IMR-90 (cell line): ENCODE results near the gene PIK3R4. TPM values are rescaled to one million over a fixed set of nuclear protein-coding genes. Genes with fewer than 3 reads are reported as not detected.

ENCODE experiments used
- ATAC-seq: fragments of 200-7000 bp; cut with Tn5 transposase; 2 replicates; pipeline ENCODE4 v1.9.1; 2020; ENCODE audit warnings: low read depth, mild to moderate bottlenecking, moderate library complexity
- BruUV-seq: library from RNA; stranded (reverse); fragments of 400-500 nt; replicated peaks from 2 replicates; lab custom pipeline; 2021; lab: Mats Ljungman, UMichigan
- CTCF ChIA-PET: fragments of 300-600 bp; formaldehyde crosslinking; extraction: SDS; loops from one replicate; lab custom pipeline; 2021; ENCODE audit warnings: antibody characterized with exemption; lab: Yijun Ruan, JAX
- POLR2A ChIA-PET: fragments of 300-600 bp; sonication (Branson Sonifier 250); formaldehyde crosslinking; loops from one replicate; lab custom pipeline; 2022; ENCODE audit warnings: antibody characterized with exemption; ENCODE audit not compliant: unreplicated experiment; lab: Charles Lee
- DNase-seq: peaks from one replicate; pipeline ENCODE4 v3.0.0; 2013
- H2AFZ ChIP-seq: replicated peaks from 2 replicates; pipeline ENCODE3; 2013; ENCODE audit warnings: low read length, mild to moderate bottlenecking; ENCODE audit not compliant: poor library complexity
- H2AK5ac ChIP-seq: 2 replicates; pipeline ENCODE4 v1.6.1; 2013; ENCODE audit warnings: low read depth, low read length, inconsistent platforms
- H2AK9ac ChIP-seq: replicated peaks from 2 replicates; pipeline ENCODE3; 2013; ENCODE audit warnings: mild to moderate bottlenecking, low read depth, low read length, moderate library complexity; ENCODE audit not compliant: poor library complexity
- H2BK120ac ChIP-seq: 2 replicates; pipeline ENCODE4 v1.6.1; 2013; ENCODE audit warnings: low read depth, low read length, inconsistent platforms
- H2BK15ac ChIP-seq: 3 replicates; pipeline ENCODE4 v1.6.1; 2013; ENCODE audit warnings: low read depth, low read length, inconsistent platforms
- H2BK20ac ChIP-seq: 2 replicates; pipeline ENCODE4 v1.6.1; 2013; ENCODE audit warnings: low read depth, mild to moderate bottlenecking, inconsistent platforms, low read length, moderate library complexity
- H2BK5ac ChIP-seq: 2 replicates; pipeline ENCODE4 v1.6.1; 2013; ENCODE audit warnings: mild to moderate bottlenecking, low read depth, low read length, inconsistent platforms; ENCODE audit not compliant: poor library complexity, severe bottlenecking
- H3K14ac ChIP-seq: replicated peaks from 2 replicates; pipeline ENCODE4 v1.6.1; 2013; ENCODE audit warnings: low read depth, low read length, inconsistent platforms
- H3K18ac ChIP-seq: 2 replicates; pipeline ENCODE4 v1.6.1; 2013; ENCODE audit warnings: low read depth, low read length, control low read depth
- H3K23ac ChIP-seq: 2 replicates; pipeline ENCODE4 v1.6.1; 2013; ENCODE audit warnings: low read depth, low read length, inconsistent platforms
- H3K27ac ChIP-seq: 2 replicates; pipeline ENCODE4 v1.5.1; 2013; ENCODE audit warnings: mild to moderate bottlenecking, control low read depth, low read length; ENCODE audit not compliant: insufficient read depth
- H3K27me3 ChIP-seq: 2 replicates; pipeline ENCODE4 v1.6.1; 2013; ENCODE audit warnings: low read length; ENCODE audit not compliant: control insufficient read depth, insufficient read depth
- H3K36me3 ChIP-seq: 2 replicates; pipeline ENCODE4 v1.6.1; 2013; ENCODE audit warnings: low read length, mixed read lengths; ENCODE audit not compliant: control insufficient read depth, insufficient read depth
- H3K4ac ChIP-seq: 2 replicates; pipeline ENCODE4 v1.6.1; 2013; ENCODE audit warnings: low read depth, low read length, inconsistent platforms
- H3K4me1 ChIP-seq: 2 replicates; pipeline ENCODE4 v1.6.1; 2013; ENCODE audit warnings: low read length, mixed read lengths; ENCODE audit not compliant: control insufficient read depth, insufficient read depth
- H3K4me2 ChIP-seq: 2 replicates; pipeline ENCODE4 v1.6.1; 2013; ENCODE audit warnings: low read depth, mild to moderate bottlenecking, control low read depth, low read length, moderate library complexity
- H3K4me3 ChIP-seq: 2 replicates; pipeline ENCODE4 v1.5.1; 2013; ENCODE audit warnings: low read depth, mild to moderate bottlenecking, control low read depth, low read length, moderate library complexity; ENCODE audit not compliant: insufficient read depth
- H3K56ac ChIP-seq: 2 replicates; pipeline ENCODE4 v1.6.1; 2013; ENCODE audit warnings: low read length, inconsistent platforms; ENCODE audit not compliant: insufficient read depth; ENCODE audit errors: extremely low read depth
- H3K79me1 ChIP-seq, 2 experiments: 2 replicates each; pipeline ENCODE4 v1.6.1; 2013; ENCODE audit warnings: low read length in 2 of 2, inconsistent platforms in 1 of 2, low read depth in 1 of 2
- H3K9ac ChIP-seq: 2 replicates; pipeline ENCODE4 v1.6.1; 2013; ENCODE audit warnings: low read depth, low read length, control low read depth
- H3K9me1 ChIP-seq: 2 replicates; pipeline ENCODE4 v1.6.1; 2013; ENCODE audit warnings: low read length, inconsistent platforms; ENCODE audit not compliant: insufficient read depth
- H3K9me3 ChIP-seq: 2 replicates; pipeline ENCODE4 v1.6.1; 2013; ENCODE audit warnings: low read length; ENCODE audit not compliant: control insufficient read depth, insufficient read depth
- H4K20me1 ChIP-seq: 2 replicates; pipeline ENCODE4 v1.6.1; 2013; ENCODE audit warnings: low read length, inconsistent platforms; ENCODE audit not compliant: insufficient read depth
- H4K5ac ChIP-seq: 2 replicates; pipeline ENCODE4 v1.6.1; 2013; ENCODE audit warnings: mild to moderate bottlenecking, low read depth, low read length, control low read depth
- H4K8ac ChIP-seq, 2 experiments: 2 replicates each; pipeline ENCODE4 v1.6.1; 2013; ENCODE audit warnings: low read depth in 2 of 2, low read length in 2 of 2, control low read depth in 1 of 2, inconsistent platforms in 1 of 2
- H4K91ac ChIP-seq: 2 replicates; pipeline ENCODE4 v1.6.1; 2013; ENCODE audit warnings: low read depth, low read length, inconsistent platforms; ENCODE audit not compliant: insufficient read depth
- CEBPB ChIP-seq: IDR thresholded peaks from 2 replicates; pipeline ENCODE4 v1.6.1; 2012; ENCODE audit warnings: low read depth, low read length, improper control_type of control experiment
- CTCF ChIP-seq: conservative IDR thresholded peaks from 2 replicates; pipeline ENCODE4 v1.5.1; 2012; ENCODE audit warnings: mild to moderate bottlenecking, low read depth, low read length, improper control_type of control experiment
- ELK1 ChIP-seq: fragments of 150-350 bp; IDR thresholded peaks from 2 replicates; pipeline ENCODE4 v1.6.1; 2016; ENCODE audit warnings: low read depth, mild to moderate bottlenecking, low read length, moderate library complexity, borderline replicate concordance
- FOS ChIP-seq: fragments of 150-350 bp; IDR thresholded peaks from 2 replicates; pipeline ENCODE4 v1.6.1; 2016; ENCODE audit warnings: low read depth, low read length
- NFE2L2 ChIP-seq: fragments of 150-350 bp; IDR thresholded peaks from 2 replicates; pipeline ENCODE4 v1.6.1; 2016; ENCODE audit warnings: low read depth, mild to moderate bottlenecking, low read length
- POLR2A ChIP-seq: IDR thresholded peaks from 2 replicates; pipeline ENCODE4 v1.6.1; 2012; ENCODE audit warnings: mild to moderate bottlenecking, low read depth, low read length
- RAD21 ChIP-seq: IDR thresholded peaks from 2 replicates; pipeline ENCODE4 v1.6.1; 2012; ENCODE audit warnings: low read length, improper control_type of control experiment
- dilution Hi-C: fragments of 300-500 bp; cut with HindIII; formaldehyde crosslinking; loops from one replicate; pipeline ENCODE4 v1.14.3; 2018; ENCODE audit warnings: low sequenced_read_pairs; ENCODE audit not compliant: unreplicated experiment
- in situ Hi-C: fragments of 300-500 bp; cut with MboI; formaldehyde crosslinking; loops from 3 replicates; pipeline ENCODE4 v1.14.3; 2019; ENCODE audit warnings: low sequenced_read_pairs, inconsistent platforms, mixed read lengths
- intact Hi-C: fragments of 100-400 bp; cut with micrococcal nuclease; formaldehyde crosslinking; loops from 2 replicates; pipeline ENCODE4 v1.10.0; 2022
- polyA plus RNA-seq, 3 experiments: library from polyadenylated mRNA; depleted of rRNA; stranded (reverse); fragments of >200 nt; gene quantifications; 2 replicates each; pipeline ENCODE4 v1.2.3, GENCODE V29; 2012; ENCODE audit warnings: low replicate concordance in 1 of 3
- total RNA-seq: library from RNA; depleted of rRNA; stranded (reverse); fragments of >200 nt; gene quantifications from 2 replicates; pipeline ENCODE4 v1.2.3, GENCODE V29; 2012

The PIK3R4 gene
- total and polyA plus RNA-seq, 2 of the 4 experiments (the other 2 are of a cell fraction) = 19.7 to 27.2 TPM

- H2BK120ac ChIP-seq = no peak overlapping the region
- no peak overlapping the region for H3K56ac ChIP-seq
- H3K9ac ChIP-seq = no peak overlapping the region
- H3K79me1 ChIP-seq = no peaks in the 10 kb centered on the region
- H3K27ac ChIP-seq = no peak overlapping the region
- DNase-seq = peak; percentile 9
- H3K14ac ChIP-seq = no peak overlapping the region
- no TSS peak for BruUV-seq
- no peak overlapping the region for H2BK15ac ChIP-seq
- H3K4me1 ChIP-seq = no peaks in the 10 kb centered on the region
- no peak overlapping the region for H3K4me2 ChIP-seq
- no peak overlapping the region for H3K18ac ChIP-seq
- H4K91ac ChIP-seq = no peak overlapping the region
- H3K23ac ChIP-seq = no peak overlapping the region
- no peaks in the 10 kb centered on the region for H4K20me1 ChIP-seq
- TF ChIP-seq POLR2A = no peak
- TF ChIP-seq RAD21 = peak; percentile 38; the same call in 1 of the 2 replicates
- TF ChIP-seq ELK1 = no peak
- TF ChIP-seq CTCF = peak; percentile 46
- no peak for TF ChIP-seq FOS
- TF ChIP-seq CEBPB = no peak
- TF ChIP-seq NFE2L2 = no peak
- H2BK5ac ChIP-seq = no peak overlapping the region
- no peak overlapping the region for H2AK5ac ChIP-seq
- CTCF ChIA-PET = interaction anchor here (0.8 kb wide), 1 partner anchor 424 kb away, joined by 3 read pairs; no protein-coding TSS in a partner anchor
- no peak overlapping the region for H2AK9ac ChIP-seq
- no peaks in the 10 kb centered on the region for H3K9me1 ChIP-seq
- in situ Hi-C loops = loop anchor here (25.0 kb wide), 1 partner anchor 113 kb away; no protein-coding TSS in a partner anchor
- no peak overlapping the region for H3K4ac ChIP-seq
- dilution Hi-C loops = no loop called here
- H4K8ac ChIP-seq = no peak overlapping the region
- H2BK20ac ChIP-seq = no peak overlapping the region
- peaks cover 5% of the 10 kb centered on the region for H3K36me3 ChIP-seq
- POLR2A ChIA-PET = no interaction called here
- no peaks in the 10 kb centered on the region for H3K27me3 ChIP-seq
- no peak overlapping the region for H2AFZ ChIP-seq
- H4K5ac ChIP-seq = no peak overlapping the region
- intact Hi-C loops = loop anchor here (10.0 kb wide), 1 partner anchor 195 kb away; the partner anchor contains the start of gene ATP2C1
- ATAC-seq = no peak
- no peaks in the 10 kb centered on the region for H3K9me3 ChIP-seq
- no peak overlapping the region for H3K4me3 ChIP-seq
Measured at GRCh38 chr3:130699765-130700164, 46.9 kb downstream of the PIK3R4 start.
